ENCODE results near the gene SCAF8. TPM values are rescaled to one million over a fixed set of nuclear protein-coding genes. Genes with fewer than 3 reads are reported as not detected.
A peak's percentile ranks its signal among the peaks of the same experiment; 100 is the strongest.

SCAF8 gene
- polyA plus RNA-seq, 1 of the 3 experiments (the other 2 are of a cell fraction) = 11.0 TPM

DNA sequence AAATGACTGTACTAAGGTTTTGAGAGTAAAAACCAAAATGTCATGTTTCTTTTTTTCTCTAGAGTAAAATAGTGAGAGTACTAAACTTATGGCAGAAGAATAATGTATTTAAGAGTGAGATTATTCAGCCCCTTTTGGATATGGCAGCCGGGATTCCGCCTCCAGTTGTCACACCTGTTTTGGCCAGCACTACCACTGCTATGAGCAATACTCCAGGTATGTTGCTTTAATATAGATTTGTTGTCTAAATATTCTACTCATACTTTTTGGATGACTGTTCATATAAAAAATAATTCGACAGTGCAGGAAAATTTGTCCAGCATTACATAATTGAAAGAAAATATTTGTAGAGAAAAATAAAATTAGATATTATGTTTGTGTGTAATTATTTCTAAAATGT is 59.5 kb downstream of the SCAF8 start:
- no peak overlapping the region for H3K4me2 ChIP-seq
- peaks cover 81% of the 10 kb centered on the region for H3K79me2 ChIP-seq (ENCODE audit: insufficient read depth)
- H3K9me2 ChIP-seq = no peaks in the 10 kb centered on the region
- peaks cover 25% of the 10 kb centered on the region for H4K20me1 ChIP-seq (ENCODE audit: insufficient read depth)
- H3K27me3 ChIP-seq (ENCODE audit: insufficient read depth) = no peaks in the 10 kb centered on the region
- no peak overlapping the region for H2AFZ ChIP-seq (ENCODE audit: low read depth)
- H3K27ac ChIP-seq (ENCODE audit: low read depth in 2 of 2, low read length in 1 of 2) = peak overlapping the region in 1 of 2 experiments; percentile 47; a peak in 1 of 4 replicates
- peaks cover 25% of the 10 kb centered on the region for H3F3A ChIP-seq (replicated peaks; ENCODE audit: insufficient read depth)
- no peak for DNase-seq
- POLR2A ChIA-PET = no interaction called here
- WGBS (ENCODE audit: low lambda C conversion rate) = 81% methylated on average over 3 of the region's 3 CpGs
- no peaks in the 10 kb centered on the region for H3K9me3 ChIP-seq
- no peak for TF ChIP-seq RXRA (IDR thresholded peaks at IDR 0.05; ENCODE audit: borderline replicate concordance, low read depth)
- TF ChIP-seq JUND (IDR thresholded peaks at IDR 0.05) = 0 out of 2 replicates have a peak, but pooled peaks have one; percentile 20
- TF ChIP-seq FOSL2 (IDR thresholded peaks at IDR 0.05; ENCODE audit: borderline replicate concordance, low read depth) = peak; percentile 30; the same call in 1 of the 2 replicates
- H3K4me3 ChIP-seq (ENCODE audit: low read depth in 2 of 2, low read length in 1 of 2) = no peak overlapping the region
- CTCF ChIA-PET = no interaction called here
- H3K4me1 ChIP-seq (ENCODE audit: control insufficient read depth in 1 of 2, insufficient read depth in 2 of 2, low read depth in 1 of 2, low read length in 1 of 2) = peaks cover 0 to 12% of the 10 kb centered on the region in 2 experiments; a peak in 2 of 4 replicates
- no peak overlapping the region for H3K9ac ChIP-seq
- peaks cover 17 to 61% of the 10 kb centered on the region in 2 experiments for H3K36me3 ChIP-seq (replicated peaks in 1 of 2; ENCODE audit: control insufficient read depth in 1 of 2, insufficient read depth in 2 of 2, low read length in 1 of 2)

DNA sequence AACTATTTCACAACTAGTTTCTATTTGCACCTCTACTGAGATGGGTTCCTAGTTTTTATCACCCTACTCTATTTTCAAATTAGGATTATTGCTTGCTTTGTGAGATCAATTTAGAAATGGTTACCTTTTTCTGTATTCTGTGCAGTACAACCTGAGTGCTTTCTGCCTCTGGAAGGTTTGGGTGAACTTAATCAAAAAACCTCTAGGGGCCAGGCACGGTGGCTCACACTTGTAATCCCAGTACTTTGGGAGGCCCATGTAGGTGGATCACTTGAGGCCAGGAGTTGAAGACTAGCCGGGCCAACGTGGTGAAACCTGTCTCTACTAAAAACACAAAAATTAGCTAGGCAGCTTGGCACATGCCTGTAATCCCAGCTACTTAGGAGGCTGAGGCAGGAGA is 63.3 kb downstream of the SCAF8 start:
- no peak overlapping the region for H3K4me3 ChIP-seq (ENCODE audit: low read depth in 2 of 2, low read length in 1 of 2)

More for the DNA sequence above, 63.3 kb downstream of the SCAF8 start:
- peaks cover 0 to 10% of the 10 kb centered on the region in 2 experiments; a peak in 2 of 4 replicates for H3K4me1 ChIP-seq (ENCODE audit: control insufficient read depth in 1 of 2, insufficient read depth in 2 of 2, low read depth in 1 of 2, low read length in 1 of 2)
- H3K27me3 ChIP-seq (ENCODE audit: insufficient read depth) = no peaks in the 10 kb centered on the region
- no peaks in the 10 kb centered on the region for H3K9me3 ChIP-seq
- H2AFZ ChIP-seq (ENCODE audit: low read depth) = no peak overlapping the region
- H3K36me3 ChIP-seq (replicated peaks in 1 of 2; ENCODE audit: control insufficient read depth in 1 of 2, insufficient read depth in 2 of 2, low read length in 1 of 2) = peaks cover 23 to 54% of the 10 kb centered on the region in 2 experiments
- no peak for DNase-seq
- ChIA-PET CTCF (interaction anchor here (1.4 to 1.5 kb wide), 2 partner anchors 9 to 121 kb away, joined by 3 read pairs; no protein-coding TSS in a partner anchor), POLR2A (no interaction called here)
- H3K27ac ChIP-seq (ENCODE audit: low read depth in 2 of 2, low read length in 1 of 2) = no peak overlapping the region
- 94% methylated on average over 3 of the region's 3 CpGs for WGBS (ENCODE audit: low lambda C conversion rate)
- no peak overlapping the region for H3K4me2 ChIP-seq
- peaks cover 15% of the 10 kb centered on the region for H3F3A ChIP-seq (replicated peaks; ENCODE audit: insufficient read depth)
- H3K79me2 ChIP-seq (ENCODE audit: insufficient read depth) = peaks cover 74% of the 10 kb centered on the region
- TF ChIP-seq FOXJ3 (CRISPR knock-in tag; IDR thresholded peaks at IDR 0.05) (no peak), TAF1 (IDR thresholded peaks at IDR 0.05; ENCODE audit: borderline replicate concordance, low read depth, low read length) (no peak), NFIC (IDR thresholded peaks at IDR 0.05; ENCODE audit: borderline replicate concordance) (no peak), FOXM1 (IDR thresholded peaks at IDR 0.05; ENCODE audit: low read depth) (no peak), ELF1 (IDR thresholded peaks at IDR 0.05) (no peak), SIN3A (IDR thresholded peaks at IDR 0.05; ENCODE audit: borderline replicate concordance, low read depth, low read length) (no peak), GABPA (IDR thresholded peaks at IDR 0.05; ENCODE audit: low read depth) (no peak), YY1 (IDR thresholded peaks at IDR 0.05; ENCODE audit: low read depth) (no peak), RFX5 (IDR thresholded peaks at IDR 0.05; ENCODE audit: low read length) (no peak), EZH2phosphoT487 (IDR thresholded peaks at IDR 0.05; ENCODE audit: borderline replicate concordance, low read depth) (no peak), RCOR1 (IDR thresholded peaks at IDR 0.05; ENCODE audit: low read length) (no peak), MEF2A (IDR thresholded peaks at IDR 0.05; ENCODE audit: borderline replicate concordance, low read depth) (no peak), TCF12 (IDR thresholded peaks at IDR 0.05) (no peak), GATA2 (CRISPR knock-in tag; IDR thresholded peaks at IDR 0.05) (no peak), SMC3 (IDR thresholded peaks at IDR 0.05; ENCODE audit: low read depth, low read length) (no peak), EP300 (IDR thresholded peaks at IDR 0.05; ENCODE audit: borderline replicate concordance in 1 of 2, low read depth in 1 of 2, low read length in 1 of 2) (no peak)
- TF ChIP-seq, protein P1, sequence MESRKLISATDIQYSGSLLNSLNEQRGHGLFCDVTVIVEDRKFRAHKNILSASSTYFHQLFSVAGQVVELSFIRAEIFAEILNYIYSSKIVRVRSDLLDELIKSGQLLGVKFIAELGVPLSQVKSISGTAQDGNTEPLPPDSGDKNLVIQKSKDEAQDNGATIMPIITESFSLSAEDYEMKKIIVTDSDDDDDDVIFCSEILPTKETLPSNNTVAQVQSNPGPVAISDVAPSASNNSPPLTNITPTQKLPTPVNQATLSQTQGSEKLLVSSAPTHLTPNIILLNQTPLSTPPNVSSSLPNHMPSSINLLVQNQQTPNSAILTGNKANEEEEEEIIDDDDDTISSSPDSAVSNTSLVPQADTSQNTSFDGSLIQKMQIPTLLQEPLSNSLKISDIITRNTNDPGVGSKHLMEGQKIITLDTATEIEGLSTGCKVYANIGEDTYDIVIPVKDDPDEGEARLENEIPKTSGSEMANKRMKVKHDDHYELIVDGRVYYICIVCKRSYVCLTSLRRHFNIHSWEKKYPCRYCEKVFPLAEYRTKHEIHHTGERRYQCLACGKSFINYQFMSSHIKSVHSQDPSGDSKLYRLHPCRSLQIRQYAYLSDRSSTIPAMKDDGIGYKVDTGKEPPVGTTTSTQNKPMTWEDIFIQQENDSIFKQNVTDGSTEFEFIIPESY (IDR thresholded peaks at IDR 0.05; ENCODE audit: borderline replicate concordance, low read depth) = no peak
- TF ChIP-seq, protein P2, sequence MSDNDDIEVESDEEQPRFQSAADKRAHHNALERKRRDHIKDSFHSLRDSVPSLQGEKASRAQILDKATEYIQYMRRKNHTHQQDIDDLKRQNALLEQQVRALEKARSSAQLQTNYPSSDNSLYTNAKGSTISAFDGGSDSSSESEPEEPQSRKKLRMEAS (IDR thresholded peaks at IDR 0.05; ENCODE audit: low read depth) = no peak
- TF ChIP-seq, protein P3, sequence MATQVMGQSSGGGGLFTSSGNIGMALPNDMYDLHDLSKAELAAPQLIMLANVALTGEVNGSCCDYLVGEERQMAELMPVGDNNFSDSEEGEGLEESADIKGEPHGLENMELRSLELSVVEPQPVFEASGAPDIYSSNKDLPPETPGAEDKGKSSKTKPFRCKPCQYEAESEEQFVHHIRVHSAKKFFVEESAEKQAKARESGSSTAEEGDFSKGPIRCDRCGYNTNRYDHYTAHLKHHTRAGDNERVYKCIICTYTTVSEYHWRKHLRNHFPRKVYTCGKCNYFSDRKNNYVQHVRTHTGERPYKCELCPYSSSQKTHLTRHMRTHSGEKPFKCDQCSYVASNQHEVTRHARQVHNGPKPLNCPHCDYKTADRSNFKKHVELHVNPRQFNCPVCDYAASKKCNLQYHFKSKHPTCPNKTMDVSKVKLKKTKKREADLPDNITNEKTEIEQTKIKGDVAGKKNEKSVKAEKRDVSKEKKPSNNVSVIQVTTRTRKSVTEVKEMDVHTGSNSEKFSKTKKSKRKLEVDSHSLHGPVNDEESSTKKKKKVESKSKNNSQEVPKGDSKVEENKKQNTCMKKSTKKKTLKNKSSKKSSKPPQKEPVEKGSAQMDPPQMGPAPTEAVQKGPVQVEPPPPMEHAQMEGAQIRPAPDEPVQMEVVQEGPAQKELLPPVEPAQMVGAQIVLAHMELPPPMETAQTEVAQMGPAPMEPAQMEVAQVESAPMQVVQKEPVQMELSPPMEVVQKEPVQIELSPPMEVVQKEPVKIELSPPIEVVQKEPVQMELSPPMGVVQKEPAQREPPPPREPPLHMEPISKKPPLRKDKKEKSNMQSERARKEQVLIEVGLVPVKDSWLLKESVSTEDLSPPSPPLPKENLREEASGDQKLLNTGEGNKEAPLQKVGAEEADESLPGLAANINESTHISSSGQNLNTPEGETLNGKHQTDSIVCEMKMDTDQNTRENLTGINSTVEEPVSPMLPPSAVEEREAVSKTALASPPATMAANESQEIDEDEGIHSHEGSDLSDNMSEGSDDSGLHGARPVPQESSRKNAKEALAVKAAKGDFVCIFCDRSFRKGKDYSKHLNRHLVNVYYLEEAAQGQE (IDR thresholded peaks at IDR 0.05; ENCODE audit: low read depth, low read length) = no peak
- TF ChIP-seq, protein P4, sequence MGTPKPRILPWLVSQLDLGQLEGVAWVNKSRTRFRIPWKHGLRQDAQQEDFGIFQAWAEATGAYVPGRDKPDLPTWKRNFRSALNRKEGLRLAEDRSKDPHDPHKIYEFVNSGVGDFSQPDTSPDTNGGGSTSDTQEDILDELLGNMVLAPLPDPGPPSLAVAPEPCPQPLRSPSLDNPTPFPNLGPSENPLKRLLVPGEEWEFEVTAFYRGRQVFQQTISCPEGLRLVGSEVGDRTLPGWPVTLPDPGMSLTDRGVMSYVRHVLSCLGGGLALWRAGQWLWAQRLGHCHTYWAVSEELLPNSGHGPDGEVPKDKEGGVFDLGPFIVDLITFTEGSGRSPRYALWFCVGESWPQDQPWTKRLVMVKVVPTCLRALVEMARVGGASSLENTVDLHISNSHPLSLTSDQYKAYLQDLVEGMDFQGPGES (IDR thresholded peaks at IDR 0.05; ENCODE audit: low read depth, low read length) = no peak
- H3K9ac ChIP-seq = no peak overlapping the region
- H3K9me2 ChIP-seq = no peaks in the 10 kb centered on the region
- peaks cover 15% of the 10 kb centered on the region; the same call in 1 of the 2 replicates for H4K20me1 ChIP-seq (ENCODE audit: insufficient read depth)

Data from SK-N-SH (cell line).